ENCODE results near the gene DDIT4L.

- no peak for TF ChIP-seq POLR2A (IDR thresholded peaks at IDR 0.05)
- TF ChIP-seq, protein P1, sequence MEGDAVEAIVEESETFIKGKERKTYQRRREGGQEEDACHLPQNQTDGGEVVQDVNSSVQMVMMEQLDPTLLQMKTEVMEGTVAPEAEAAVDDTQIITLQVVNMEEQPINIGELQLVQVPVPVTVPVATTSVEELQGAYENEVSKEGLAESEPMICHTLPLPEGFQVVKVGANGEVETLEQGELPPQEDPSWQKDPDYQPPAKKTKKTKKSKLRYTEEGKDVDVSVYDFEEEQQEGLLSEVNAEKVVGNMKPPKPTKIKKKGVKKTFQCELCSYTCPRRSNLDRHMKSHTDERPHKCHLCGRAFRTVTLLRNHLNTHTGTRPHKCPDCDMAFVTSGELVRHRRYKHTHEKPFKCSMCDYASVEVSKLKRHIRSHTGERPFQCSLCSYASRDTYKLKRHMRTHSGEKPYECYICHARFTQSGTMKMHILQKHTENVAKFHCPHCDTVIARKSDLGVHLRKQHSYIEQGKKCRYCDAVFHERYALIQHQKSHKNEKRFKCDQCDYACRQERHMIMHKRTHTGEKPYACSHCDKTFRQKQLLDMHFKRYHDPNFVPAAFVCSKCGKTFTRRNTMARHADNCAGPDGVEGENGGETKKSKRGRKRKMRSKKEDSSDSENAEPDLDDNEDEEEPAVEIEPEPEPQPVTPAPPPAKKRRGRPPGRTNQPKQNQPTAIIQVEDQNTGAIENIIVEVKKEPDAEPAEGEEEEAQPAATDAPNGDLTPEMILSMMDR (IDR thresholded peaks at IDR 0.05), result no peak
- no peak for TF ChIP-seq POLR2AphosphoS5 (IDR thresholded peaks at IDR 0.05)
- TF ChIP-seq EP300 (IDR thresholded peaks at IDR 0.05), result no peak
Observed at GRCh38 chr4:100208964-100209363, 18.7 kb upstream of the DDIT4L start.

Data from sigmoid colon (tissue), 4 donors.